GM21381 (cell line): Measurements from ENCODE around the gene MATR3.
"Not testable (repeated sequence)": the region's sequence is repeated elsewhere in the genome, so short reads cannot be mapped to it uniquely, and the experiment has no call there.

Experiments
- ATAC-seq: cut with Tn5 transposase; IDR thresholded peaks from one replicate; pipeline ENCODE4 v1.9.1; 2021; ENCODE audit warnings: mild to moderate bottlenecking, moderate library complexity; ENCODE audit not compliant: unreplicated experiment

The MATR3 gene

DNA sequence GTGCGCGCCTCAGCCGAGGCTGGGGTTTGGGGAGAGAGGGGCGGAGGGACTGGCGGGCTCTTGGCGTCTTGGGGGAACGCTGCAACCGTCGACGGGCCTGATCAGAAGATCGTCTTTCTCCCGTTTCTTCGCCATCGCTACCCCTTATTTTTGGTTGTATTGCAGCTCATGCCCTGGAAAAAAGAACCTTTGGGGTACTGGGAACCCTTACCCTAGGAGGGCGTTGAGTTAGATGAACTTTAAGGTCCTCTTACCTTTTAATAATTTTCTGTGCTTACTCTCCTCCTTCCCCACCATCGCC, 48.8 kb downstream of the MATR3 start:
- peak; percentile 48 for ATAC-seq

DNA sequence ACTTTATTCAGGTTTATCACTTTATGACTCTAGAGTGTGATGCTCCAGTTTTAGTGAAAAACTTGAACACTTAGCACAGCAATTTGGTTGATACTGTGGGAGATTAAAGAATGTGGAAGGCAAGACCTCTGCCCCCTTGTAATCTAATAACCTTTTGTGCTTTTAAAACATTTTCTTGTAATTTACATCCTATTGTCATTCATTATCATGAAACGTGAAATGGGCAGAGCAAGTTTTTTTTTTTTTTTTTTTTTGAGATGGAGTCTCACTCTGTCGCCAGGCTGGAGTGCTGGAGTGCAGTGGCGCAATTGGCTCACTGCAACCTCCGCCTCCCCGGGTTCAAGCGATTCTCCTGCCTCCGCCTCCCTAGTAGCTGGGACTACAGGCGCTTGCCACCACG, 49.9 kb downstream of the MATR3 start:
- no peak for ATAC-seq

DNA sequence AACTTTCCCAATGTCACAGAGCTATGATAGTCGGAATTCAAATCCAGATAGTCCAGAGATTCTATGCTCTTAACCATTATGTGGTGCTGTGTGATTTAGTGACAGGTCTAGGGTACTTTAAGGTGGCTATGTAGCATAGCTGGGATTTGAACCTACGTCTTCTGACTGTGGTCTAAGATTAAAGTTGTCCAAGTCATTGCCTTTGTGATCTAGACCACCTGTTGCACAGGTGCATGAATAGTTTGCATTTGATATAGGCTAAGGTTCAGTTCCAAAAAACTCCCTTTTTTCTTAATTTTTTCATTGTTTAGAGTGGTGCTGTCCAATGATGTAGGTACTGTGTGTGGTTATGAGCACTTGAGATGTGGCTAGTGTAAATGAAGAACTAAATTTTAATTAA, 50.6 kb downstream of the MATR3 start:
- ATAC-seq = no peak

DNA sequence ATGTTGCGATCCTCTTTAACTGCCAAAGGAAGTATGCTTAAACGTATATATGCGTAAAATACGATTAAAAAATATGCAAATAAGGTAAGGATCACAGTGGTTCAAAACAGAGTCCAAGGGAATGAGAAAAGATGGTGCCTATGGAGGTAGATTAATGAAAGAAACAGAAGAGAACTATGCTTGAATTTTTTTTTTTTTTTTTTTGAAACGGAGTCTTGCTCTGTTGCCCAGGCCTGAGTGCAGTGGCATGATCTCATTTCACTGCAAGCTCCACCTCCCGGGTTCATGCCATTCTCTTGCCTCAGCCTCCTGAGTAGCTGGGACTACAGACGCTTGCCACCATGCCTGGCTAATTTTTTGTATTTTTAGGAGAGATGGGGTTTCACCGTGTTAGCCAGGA, 51.9 kb downstream of the MATR3 start:
- not testable (repeated sequence) for ATAC-seq

DNA sequence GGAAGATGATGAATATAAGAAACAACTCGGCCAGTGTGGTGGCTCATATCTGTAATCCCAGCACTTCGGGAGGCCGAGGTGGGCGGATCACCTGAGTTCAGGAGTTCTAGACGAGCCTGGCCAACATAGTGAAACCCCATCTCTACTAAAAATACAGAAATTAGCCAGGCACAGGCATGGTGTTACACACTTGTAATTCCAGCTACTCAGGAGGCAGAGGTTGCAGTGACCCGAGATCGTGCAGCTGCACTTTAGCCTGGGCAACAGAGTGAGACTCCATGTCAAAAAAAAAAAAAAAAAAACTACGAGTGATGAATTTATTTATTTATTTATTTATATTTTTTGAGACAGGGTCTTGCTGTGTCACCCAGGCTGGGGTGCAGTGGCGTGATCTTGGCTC, 54.3 kb downstream of the MATR3 start:
- not testable (repeated sequence) for ATAC-seq

DNA sequence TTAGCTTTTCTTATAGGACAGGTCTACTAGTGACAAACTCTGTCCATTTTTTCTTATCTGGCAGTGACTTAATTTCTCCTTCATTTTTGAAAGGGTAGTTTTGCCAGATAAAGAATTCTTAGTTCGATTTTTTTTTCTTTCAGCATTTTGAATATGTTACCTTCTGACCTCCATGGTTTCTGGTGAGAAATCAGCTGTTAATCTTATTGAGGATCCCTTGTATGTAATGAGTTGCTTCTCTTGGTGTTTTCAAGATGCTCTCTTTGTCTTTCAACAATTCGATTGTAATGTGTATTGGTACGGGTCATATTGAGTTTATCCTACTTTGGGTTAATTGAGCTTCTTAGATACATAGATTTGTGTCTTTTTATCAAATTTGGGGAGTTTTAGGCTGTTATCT, 60.6 kb downstream of the MATR3 start:
- ATAC-seq = no peak

DNA sequence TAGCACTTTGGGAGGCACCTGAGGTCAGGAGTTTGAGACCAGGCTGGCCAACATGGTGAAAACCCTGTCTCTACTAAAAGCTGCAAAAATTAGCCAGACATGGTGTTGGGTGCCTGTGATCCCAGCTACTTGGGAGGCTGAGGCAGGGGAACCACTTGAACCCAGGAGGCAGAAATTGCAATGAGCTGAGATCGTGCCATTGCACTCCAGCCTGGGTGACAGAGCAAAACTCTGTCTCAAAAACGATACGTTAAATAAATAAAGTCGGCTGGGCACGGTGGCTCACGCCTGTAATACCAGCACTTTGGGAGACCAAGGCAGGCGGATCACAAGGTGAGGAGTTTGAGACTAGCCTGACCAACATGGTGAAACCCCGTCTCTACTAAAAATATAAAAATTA, 62.4 kb downstream of the MATR3 start:
- not testable (repeated sequence) for ATAC-seq

DNA sequence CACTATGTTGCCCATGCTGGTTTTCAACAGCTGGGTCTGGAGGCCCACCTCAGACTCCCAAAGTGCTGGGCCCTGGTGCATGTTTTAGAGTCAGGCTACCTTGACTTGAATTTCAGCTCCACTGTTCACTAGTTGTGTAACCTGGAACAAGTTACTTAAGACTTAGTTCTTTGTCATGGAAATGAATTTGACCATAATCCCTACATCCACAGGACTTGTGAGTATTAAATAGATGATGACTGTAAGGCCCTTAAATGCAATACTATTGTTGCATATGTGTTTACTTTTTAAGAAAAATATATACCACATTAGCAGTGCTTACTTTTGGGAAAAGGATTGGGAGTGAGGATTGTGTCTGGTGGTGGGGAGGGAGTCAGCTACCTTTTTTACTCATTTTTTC, 64.5 kb downstream of the MATR3 start:
- ATAC-seq = no peak

DNA sequence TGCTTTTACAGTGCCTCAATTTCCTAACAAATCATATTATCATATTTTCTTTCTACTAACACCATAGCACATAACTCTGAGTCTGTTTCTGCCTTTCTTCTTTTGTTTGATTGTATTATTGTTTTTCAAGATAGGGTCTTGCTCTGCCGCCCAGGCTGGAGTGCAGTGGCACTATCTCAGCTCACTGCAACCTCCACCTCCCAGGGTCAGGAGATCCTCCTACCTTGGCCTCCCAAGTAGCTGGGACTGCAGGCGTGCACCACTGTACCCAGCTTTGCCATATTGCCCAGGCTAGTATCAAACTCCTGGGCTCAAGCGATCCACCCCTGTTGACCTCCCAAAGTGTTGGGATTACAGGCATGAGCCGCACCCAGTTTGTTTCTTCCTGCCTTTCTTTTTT, 66.8 kb downstream of the MATR3 start:
- ATAC-seq = no peak

DNA sequence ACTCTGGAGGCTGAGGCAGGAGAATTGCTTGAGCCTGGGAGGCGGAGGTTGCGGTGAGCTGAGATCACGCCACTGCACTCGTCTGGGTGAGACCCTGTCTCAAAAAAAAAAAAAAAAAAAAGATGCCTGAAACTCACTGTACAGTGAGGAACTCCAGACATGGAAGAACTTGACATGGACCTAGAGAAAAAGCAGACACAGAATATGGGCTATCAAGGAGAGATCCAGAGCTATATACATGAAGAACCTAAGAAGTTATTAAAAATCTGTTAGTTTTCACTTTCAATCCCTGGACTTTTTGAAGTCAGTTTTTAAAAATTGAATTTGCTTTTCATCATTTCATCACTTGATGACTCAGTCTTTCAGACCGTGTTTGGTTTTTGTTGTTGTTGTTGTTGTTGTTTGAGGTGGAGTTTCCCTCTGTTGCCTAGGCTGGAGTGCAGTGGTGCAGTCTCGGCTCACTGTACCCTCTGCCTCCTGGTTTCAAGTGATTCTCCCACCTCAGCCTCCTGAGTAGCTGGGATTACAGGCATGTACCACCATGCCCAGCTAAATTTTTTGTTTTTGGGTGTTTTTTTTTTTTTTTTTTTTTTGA, 68.4 kb downstream of the MATR3 start:
- no peak for ATAC-seq

DNA sequence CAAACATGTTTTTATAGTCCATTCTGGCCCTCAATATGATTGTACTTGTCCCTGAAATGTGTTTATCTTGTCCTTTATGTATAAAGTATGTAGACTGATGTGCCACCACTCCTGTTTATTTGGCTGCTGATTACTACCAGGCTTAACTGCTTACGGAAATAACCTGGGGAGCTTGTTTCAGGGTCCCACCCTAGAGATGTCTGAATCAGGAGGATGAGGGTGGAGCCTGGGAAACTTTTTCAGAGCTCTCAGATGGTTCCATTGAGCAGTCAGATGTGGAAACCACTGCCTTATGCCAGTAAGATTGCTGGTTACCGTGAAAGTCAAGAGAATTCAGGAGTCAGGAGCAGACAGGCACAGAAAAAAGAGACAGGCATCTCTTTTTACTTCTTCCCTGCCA, 70.4 kb downstream of the MATR3 start:
- no peak for ATAC-seq

DNA sequence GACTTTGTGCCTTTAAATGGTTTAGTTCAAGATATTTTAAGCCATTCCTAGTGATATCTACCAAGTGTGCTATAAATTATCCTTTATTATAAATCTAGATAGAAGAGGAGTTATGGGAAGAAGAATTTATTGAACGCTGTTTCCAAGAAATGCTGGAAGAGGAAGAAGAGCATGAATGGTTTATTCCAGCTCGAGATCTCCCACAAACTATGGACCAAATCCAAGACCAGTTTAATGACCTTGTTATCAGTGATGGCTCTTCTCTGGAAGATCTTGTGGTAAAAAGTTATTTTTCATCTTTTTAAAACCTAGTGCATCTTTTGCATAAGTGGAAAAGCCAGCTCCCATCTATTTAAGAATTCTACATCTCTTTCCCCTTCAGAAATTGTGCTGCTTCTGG, 70.9 kb downstream of the MATR3 start:
- ATAC-seq = no peak

DNA sequence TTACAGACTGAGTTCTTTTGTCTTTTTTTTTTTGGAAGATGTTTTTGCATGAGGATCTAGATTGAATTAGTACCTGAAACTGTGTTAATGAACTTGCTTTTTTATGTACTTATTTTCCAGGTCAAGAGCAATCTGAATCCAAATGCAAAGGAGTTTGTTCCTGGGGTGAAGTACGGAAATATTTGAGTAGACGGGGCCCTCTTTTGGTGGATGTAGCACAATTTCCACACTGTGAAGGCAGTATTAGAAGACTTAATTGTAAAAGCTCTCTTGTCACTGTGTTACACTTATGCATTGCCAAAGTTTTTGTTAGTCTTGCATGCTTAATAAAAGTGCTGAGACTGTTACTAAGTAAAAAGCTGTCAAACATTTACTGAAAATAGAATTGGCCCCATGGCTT, 75.1 kb downstream of the MATR3 start:
- ATAC-seq = no peak

DNA sequence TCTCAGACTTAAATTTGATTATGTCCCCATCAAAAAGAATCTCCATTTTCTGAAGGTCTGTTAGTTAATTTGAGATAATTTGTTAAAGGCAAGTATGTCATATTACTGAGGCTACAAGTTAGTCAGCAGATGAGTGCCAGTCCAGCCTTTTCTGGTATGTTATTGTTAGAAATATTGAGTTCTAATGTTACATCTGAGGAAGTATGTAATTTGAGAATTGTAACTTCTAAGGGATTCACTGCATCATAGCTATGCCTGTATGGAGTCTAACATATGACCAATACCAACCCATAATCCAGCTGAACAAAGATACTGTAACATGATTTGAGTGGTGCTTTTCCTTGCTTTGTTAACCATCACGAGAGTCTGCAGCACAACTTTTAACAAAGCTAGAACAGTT, 75.6 kb downstream of the MATR3 start:
- ATAC-seq = no peak

DNA sequence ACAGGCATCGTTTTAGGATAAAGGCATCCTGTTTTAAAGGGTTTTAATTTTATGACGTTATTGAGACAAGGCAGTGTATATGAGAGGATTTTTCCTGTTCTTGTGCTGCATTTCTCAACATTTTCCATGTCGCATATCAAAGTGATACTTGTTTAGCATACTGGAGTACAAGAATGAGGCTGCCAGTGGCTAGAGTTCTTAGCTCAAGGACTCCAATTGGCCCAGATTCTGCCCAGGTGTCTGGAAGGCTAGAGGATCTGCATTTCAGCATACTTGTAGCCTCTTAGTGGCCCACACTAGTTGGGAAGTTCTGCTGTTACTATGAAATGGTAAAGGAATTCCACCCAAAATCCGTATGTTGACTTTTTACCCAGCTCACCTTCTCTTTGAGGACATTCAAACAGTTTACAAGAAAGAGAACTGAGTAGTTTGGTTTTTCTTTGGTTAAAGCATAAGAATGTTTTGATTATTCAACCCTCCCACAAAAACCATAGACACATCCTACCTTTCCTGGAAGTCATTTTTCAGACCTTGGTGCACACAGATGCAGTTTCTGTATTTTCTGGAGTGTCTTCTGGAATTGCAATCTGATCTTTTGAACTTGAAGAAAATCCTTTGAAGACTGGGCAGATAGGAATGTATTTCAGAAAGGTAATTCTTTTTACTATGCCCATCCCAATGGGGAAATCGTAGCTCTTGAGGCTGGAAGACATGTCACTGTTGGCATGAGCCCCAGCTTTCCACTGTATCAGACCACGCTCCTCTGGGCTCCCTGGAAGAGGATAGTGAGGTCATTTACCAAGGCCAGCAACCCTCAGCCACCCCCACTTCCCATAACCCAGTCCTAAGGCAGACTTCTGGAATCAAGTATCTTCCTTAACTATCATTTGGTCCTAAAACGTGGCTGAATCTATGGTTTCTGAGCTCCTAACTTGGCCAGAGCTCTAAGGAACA, 78.2 kb downstream of the MATR3 start:
- no peak for ATAC-seq

DNA sequence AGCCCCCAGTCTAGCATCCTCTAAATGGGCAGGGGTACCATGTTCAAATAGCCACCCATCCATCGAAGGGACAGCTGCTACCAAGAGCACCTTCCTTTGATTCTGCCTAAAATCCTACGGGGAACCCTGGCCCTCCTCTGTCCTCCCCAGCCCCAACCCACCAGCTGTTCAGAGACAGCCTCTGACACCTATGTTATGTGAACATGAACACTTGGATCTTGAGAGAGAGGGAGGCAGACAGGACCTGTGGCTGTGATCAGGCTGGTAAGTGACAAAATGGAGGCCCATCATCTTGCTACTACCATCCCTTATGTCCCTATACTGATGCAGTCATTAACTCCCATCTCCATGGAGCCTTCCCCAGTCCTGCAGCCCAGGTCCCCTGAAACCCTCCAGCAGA, 81.4 kb downstream of the MATR3 start:
- no peak for ATAC-seq

DNA sequence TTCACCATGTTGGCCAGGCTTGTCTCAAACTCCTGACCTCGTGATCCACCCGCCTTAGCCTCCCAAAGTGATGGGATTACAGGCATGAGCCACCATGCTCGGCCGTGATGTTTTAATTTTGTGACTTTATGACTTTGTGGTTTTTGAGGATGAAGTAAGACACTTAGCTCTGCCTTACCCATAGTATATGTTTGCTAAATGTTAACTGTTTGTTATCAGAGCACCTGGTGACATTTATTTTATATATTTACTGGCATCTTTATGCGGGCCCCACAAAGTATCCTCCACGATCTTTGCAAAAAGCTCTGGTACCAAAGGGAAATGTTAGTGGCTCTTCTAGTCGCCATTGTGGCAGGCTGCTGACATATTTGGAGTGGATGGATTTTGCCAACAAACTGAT, 82.8 kb downstream of the MATR3 start:
- ATAC-seq = no peak

DNA sequence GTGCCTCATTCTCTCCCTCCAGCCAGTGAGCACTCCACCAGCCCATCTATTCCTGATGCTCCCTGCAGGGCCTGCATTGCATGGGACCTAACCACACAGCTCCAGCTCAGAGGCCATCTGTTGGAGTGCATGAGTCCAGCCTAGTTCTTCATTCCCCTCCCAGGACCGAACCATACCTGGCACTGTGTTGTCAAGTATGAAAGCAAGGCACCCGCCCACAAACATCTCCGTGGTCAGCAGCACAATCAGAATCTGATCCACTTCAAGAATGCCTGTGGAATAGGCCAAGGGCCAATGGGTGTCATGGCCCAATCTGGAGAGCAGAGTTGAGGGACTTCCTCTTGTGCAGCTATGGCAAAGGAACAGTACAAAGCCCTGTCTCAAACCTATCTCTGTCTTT, 83.7 kb downstream of the MATR3 start:
- ATAC-seq = no peak

DNA sequence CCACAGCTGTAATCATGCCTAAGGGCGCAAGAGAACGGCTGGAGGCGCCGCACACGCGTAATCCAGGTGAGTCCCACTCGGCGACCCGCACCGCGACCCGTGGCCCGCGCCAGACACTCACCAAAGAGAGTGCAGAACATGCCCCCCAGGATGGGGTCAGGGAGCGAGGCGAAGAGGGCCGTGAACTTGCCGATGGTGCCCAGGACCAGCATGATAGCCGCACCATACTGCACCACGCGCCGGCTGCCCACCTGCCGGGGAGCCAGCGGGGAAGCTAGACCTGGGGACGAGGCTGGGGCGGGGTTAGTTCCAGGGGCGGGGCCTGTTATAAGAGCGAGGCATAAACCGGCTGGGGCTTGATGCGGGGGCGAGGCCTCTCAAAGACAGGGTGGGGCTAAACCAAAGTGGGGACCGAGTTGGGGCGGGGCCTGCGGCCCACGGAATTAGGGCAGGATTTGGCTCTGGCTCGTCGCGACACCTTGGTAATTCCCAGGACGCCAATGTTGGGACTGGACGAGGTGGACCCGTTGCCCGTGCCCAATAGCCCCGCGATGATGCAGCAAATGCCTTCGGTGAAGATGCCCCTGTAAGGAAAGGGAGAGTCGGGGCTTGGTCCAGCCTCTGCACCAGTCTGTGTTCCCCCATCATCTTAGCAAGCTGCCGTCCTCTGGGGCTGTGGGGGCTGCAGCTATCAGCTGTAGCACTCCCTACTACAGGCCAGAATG, 84.7 kb downstream of the MATR3 start:
- ATAC-seq = no peak

DNA sequence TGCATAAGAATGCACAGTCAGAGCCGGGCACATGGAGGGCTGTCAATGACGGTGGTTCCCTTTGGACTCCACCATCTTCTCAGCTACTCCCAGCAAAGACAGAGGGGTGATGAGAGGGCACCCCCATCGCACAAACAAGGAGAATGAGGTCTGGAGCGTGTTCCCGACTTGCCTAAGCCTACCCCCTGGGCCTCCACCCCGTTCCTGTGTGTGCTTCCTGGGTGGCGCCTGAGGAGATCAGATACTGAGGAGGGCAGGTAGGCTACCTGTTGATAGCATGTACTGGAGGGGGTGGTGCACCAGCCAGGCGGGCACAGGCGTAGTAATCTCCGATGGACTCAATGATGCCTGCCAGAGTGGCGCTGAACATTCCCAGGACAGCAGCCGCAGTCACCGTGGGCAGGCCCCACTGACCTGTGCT, 85.4 kb downstream of the MATR3 start:
- no peak for ATAC-seq

DNA sequence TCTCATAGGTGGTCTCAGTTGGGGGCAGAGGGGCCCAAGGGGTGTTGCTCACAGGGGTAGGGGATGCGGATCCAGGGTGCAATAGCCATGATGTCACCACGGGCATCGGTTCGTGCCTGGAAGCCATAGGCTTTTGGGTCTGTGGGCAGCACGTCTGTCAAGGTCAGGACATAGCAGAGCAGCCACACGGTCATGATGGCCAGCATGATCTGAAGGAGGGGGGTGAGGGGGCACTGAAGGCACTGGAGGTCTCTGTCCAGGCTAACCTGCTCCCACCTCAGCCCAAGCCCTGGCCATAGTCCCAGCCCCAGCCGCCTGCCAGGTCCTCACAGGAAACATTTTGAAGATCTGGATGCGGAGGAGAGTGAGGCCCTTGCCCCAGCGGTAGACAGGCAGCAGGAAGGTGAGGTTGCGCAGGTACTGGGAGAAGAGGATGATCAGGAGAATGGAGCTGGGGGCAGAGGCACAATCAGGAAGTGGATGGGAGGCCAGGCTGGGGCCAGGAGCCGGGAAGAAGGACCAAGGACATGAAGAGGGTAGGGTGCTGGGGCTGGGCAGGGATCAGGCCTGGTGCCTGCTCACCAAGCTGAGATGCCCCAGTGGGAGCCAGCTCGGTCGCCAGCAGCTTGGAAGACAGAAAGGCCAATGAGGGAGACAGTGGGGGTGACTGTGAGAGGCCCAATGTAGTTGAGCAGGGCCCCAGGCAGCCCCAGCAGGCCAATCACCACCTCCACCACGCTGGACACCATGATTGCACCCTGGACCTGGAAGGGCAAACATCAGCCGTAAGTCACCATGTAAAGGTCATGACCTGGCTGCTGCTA, 86.3 kb downstream of the MATR3 start:
- ATAC-seq = no peak
